GM18520 (cell line): ENCODE measurements around the gene C5orf46.
A peak's percentile ranks its signal among the peaks of the same experiment; 100 is the strongest.
"Not testable (repeated sequence)": the region's sequence is repeated elsewhere in the genome, so short reads cannot be mapped to it uniquely, and the experiment has no call there.

Experiments
- ATAC-seq: cut with Tn5 transposase; IDR thresholded peaks from one replicate; pipeline ENCODE4 v1.9.1; 2021; ENCODE audit not compliant: unreplicated experiment

The C5orf46 gene

GRCh38 chr5:147906326-147907095 lies at the start of gene C5orf46:
TSS of gene C5orf46 (minus strand) at chr5:147906538. CDS start at chr5:147906501, 37 bp downstream.
- ATAC-seq: no peak

DNA sequence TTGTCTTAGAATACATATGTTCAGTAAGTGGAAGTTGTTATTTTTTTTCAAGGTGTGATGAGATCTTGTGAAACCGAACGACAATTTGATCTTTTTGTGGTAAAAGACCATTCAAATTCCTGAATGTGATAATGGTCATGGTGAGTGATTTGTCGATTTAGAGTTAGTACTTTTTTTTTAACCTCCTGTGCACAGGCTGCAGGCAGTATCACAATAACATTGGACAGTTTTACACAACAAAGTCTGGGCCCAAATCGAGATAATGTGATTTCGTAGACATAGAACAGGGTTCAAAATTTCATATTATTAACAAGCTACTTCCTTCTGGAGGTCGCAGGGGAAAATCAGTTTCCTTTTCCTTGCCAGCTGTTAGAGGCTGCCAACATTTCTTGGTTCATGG lies 48.6 kb upstream of the C5orf46 start:
- no peak for ATAC-seq

DNA sequence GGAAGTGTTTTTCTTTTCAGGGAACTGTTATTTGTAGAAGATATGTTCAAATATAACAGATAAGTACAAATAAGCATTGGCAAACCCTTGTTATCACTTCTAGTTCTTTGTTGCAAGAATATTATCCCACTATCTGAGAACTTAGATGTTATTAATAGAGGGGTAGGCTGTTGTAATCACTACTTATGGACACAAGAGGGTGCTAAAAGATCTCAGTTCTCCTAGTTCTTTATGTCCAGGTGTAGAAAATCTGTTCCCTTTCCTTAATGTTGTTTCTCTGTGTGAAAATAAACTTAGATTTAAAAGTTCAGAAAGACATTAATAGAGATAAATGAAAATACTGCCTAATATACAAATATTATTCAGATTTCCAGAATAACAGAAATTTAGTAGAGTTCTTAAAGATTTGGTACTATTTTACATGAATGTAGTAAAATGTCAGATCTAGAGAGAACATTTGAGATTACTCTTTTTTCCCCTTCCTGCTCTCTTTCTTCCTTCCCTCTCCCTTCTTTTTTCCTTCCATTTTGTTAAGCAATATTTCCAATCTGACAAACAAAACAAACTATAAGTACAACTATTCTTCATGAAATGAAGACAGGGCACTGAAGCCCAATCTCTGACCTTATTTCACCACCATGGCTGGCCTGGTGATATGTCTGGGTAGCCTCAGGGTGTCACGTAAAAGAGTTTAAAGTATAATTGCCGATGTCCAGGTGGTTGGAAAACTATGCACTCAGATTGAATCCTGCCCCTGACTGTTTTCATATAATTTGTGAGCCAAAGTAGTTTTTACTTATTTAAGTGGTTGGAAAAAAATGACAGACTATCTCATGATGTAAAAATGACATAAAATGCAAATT lies 43.6 kb upstream of the C5orf46 start:
- ATAC-seq: peak; percentile 61

DNA sequence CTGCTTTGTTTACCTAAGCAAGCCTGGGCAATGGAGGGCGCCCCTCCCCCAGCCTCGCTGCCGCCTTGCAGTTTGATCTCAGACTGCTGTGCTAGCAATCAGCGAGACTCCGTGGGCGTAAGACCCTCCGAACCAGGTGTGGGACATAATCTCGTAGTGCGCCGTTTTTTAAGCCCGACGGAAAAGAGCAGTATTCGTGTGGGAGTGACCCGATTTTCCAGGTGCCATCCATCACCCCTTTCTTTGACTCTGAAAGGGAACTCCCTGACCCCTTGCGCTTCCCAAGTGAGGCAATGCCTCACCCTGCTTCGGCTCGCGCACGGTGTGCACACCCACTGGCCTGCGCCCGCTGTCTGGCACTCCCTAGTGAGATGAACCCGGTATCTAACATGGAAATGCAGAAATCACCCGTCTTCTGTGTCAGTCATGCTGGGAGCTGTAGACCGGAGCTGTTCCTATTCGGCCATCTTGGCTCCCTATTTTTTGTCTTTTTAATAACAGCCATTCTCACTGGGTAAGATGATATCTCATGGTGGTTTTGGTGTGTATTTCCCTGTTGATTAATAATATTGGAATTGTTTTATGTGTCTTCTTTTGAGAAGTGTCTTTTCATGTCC lies 40.4 kb upstream of the C5orf46 start:
- not testable (repeated sequence) for ATAC-seq

DNA sequence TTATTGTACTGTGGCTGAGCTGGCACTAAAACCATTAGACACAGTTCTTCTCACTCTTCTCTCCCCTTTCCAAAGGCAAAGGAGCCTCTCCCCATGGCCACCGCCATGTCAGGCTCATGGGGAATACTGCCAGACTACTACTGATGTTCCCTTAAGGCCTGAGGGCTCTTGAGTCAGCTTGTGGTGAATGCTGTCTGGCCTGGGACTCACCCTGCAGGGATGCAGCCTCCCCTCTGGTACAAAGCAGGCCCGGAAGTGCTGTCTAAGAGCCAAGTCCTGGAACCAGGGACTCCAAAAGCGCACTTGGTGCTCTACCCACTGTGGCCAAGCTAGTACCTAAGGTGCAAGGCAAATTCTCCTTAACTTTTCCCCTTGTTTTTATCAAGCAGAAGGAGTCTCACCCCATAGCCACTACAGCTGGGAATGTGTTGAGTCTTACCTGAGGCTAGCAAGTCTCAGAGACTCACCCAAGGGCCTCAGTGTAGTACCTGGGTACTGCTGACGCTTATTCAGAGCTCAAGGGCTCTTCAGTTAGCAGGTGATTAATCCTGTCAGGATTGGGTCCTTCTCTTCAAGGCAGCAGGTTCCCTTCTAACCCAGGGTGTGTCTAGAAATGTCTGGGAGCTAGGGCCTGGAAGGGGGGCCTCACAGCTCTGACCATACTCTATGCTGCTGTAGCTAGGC lies 33.2 kb upstream of the C5orf46 start:
- ATAC-seq: no peak

GRCh38 chr5:147935032-147935431 lies 28.7 kb upstream of the C5orf46 start:
- no peak for ATAC-seq

GRCh38 chr5:147930769-147931168 lies 24.4 kb upstream of the C5orf46 start:
- ATAC-seq: no peak

- ATAC-seq: no peak
Measured at GRCh38 chr5:147927901-147928300, 21.6 kb upstream of the C5orf46 start.

- no peak for ATAC-seq
Measured at GRCh38 chr5:147925020-147925419, 18.7 kb upstream of the C5orf46 start.

DNA sequence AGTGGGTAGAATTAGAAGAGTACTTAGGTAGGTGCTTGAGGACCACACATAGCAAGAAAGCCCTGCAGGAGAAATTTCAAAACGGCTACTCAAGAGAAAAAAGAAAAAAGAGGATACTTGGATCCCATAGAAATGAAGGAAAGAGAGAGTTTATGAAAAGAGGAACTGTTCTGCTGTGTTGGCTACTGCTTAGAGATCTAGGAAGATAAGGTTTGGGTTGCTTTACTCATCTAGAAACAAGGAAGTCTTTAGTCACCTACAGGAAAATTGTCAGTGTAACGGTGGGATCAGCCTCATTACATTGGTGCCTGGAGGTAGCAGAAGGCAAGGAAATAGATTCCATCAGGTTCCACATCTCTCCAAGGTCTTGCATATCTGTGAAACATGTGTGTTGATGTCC lies 14.8 kb upstream of the C5orf46 start:
- no peak for ATAC-seq

GRCh38 chr5:147920420-147921030 lies 14.2 kb upstream of the C5orf46 start:
- no peak for ATAC-seq

- no peak for ATAC-seq
Measured at GRCh38 chr5:147918899-147919298, 12.6 kb upstream of the C5orf46 start.

- ATAC-seq: no peak
Measured at GRCh38 chr5:147918101-147918685, 11.9 kb upstream of the C5orf46 start.

DNA sequence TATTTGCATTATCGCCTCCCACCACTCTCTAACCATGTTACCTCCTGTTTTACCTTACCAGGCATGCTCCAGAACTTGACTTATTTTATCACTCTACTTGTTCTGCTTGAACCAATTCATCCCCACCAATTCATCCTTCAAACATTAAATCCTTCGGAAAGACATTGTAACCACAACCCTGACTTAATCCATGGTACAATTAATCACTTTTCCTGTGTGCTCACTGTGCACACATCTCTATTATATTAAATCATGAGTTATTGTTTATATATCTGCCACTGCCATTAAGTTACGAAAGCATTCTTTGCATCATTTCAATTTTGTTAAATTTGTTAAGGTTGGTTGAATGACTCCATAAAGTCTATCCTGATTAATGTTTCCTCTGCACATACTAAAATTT lies 7.4 kb upstream of the C5orf46 start:
- no peak for ATAC-seq

DNA sequence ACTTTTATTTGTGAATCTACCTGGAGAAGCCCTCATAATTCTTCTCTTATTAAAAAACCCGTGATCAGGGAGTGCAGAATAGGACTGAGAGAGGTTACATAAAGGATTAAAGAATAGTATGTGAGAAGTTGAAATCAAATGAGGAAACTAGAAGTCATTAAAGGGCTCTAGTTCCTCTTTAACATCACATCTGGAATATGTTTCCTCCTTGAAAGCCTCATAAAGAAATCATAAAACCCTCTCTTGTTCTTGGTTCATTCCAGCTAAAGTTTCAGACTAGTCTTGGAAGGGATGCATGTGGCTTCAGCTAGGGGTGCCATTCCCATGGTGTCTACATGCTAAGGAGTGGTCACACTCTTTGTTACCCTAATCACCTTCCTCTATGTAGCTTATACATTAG lies 5.7 kb upstream of the C5orf46 start:
- ATAC-seq: no peak

- no peak for ATAC-seq
Measured at GRCh38 chr5:147911427-147911826, 5.1 kb upstream of the C5orf46 start.

- ATAC-seq: no peak
Measured at GRCh38 chr5:147904110-147904509, 2.2 kb downstream of the C5orf46 start.

- ATAC-seq: no peak
Measured at GRCh38 chr5:147902609-147903115, 3.7 kb downstream of the C5orf46 start.

GRCh38 chr5:147901599-147902039 lies 4.7 kb downstream of the C5orf46 start:
- no peak for ATAC-seq

DNA sequence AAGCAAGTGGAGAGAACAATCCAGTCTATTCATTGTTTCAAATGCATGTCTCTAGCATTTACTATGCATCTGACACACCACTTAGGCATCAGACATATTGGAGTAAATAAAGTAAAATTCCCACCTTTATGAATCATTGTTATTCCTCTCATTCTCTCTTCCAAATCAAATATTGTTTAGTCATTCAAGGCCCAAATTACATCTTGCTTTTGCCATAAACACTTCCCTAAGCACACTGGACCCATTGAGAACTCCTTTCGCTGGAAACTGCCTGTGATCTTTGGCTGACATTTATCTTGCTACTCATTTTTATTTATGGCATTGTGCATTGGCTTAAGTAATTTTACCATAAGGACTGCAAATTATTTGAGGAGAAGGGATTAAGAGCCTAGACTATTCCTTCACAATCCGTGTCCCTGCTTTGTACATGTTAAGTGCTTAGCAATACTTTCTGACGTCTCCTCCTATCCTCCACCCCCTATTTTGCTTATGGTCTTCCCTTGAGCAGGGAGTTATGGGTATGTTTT lies 7.4 kb downstream of the C5orf46 start:
- no peak for ATAC-seq
